ENCODE measurements around the gene RANBP10. TPM values are rescaled to one million over a fixed set of nuclear protein-coding genes. Genes with fewer than 3 reads are reported as not detected.

Gene RANBP10
- total and polyA plus RNA-seq, 2 experiments from 2014 or later: 9.0 to 13.6 TPM

DNA sequence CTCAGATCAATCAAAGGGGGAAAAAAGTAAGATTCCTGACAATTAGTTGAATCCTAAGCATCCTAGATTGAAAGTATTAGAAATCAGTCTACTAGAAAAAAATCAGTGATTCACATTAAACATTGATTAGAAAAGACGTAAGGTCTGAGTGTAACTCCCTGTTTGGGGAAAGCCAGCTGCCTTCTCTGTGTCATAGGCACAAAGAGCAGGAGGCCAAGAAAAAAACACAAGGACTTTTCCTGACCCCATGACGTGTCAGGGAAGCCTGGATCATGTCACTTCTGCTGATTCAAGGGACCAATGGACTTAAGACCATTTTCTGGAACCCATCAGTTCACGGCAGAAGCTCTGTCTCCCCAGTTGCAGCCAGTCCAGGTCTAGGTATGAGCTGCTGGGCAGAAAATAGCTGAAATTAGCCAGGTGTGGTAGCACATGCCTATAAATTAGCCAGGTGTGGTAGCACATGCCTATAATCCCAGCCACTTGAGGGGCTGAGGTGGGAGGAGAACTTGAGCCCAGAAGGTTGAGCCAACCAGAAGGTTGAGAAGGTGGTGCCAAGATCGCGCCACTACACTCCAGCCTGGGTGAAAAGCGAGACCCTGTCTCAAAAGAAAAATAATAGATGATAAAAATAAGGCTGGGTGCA lies 35.9 kb downstream of the RANBP10 start:
- no peak overlapping the region for H3K4me3 Mint-ChIP-seq
- H3K27ac Mint-ChIP-seq: no peak overlapping the region
- H2AFZ ChIP-seq: no peak overlapping the region
- no peaks in the 10 kb centered on the region for H3K27me3 ChIP-seq (ENCODE audit: insufficient read depth)
- TF ChIP-seq, protein P1, sequence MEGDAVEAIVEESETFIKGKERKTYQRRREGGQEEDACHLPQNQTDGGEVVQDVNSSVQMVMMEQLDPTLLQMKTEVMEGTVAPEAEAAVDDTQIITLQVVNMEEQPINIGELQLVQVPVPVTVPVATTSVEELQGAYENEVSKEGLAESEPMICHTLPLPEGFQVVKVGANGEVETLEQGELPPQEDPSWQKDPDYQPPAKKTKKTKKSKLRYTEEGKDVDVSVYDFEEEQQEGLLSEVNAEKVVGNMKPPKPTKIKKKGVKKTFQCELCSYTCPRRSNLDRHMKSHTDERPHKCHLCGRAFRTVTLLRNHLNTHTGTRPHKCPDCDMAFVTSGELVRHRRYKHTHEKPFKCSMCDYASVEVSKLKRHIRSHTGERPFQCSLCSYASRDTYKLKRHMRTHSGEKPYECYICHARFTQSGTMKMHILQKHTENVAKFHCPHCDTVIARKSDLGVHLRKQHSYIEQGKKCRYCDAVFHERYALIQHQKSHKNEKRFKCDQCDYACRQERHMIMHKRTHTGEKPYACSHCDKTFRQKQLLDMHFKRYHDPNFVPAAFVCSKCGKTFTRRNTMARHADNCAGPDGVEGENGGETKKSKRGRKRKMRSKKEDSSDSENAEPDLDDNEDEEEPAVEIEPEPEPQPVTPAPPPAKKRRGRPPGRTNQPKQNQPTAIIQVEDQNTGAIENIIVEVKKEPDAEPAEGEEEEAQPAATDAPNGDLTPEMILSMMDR (conservative IDR thresholded peaks at IDR 0.05; ENCODE audit: low read depth in 2 of 2): no peak
- no peak for TF ChIP-seq CREB1 (CRISPR knock-in tag; IDR thresholded peaks at IDR 0.05; ENCODE audit: low read depth)
- no peak for TF ChIP-seq JUNB (IDR thresholded peaks at IDR 0.05; ENCODE audit: unreplicated experiment)
- TF ChIP-seq POLR2AphosphoS5 (IDR thresholded peaks at IDR 0.05; ENCODE audit: low read depth): no peak
- TF ChIP-seq, protein P2, sequence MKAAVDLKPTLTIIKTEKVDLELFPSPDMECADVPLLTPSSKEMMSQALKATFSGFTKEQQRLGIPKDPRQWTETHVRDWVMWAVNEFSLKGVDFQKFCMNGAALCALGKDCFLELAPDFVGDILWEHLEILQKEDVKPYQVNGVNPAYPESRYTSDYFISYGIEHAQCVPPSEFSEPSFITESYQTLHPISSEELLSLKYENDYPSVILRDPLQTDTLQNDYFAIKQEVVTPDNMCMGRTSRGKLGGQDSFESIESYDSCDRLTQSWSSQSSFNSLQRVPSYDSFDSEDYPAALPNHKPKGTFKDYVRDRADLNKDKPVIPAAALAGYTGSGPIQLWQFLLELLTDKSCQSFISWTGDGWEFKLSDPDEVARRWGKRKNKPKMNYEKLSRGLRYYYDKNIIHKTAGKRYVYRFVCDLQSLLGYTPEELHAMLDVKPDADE (IDR thresholded peaks at IDR 0.05): no peak
- no peak for TF ChIP-seq NANOG (IDR thresholded peaks at IDR 0.05; ENCODE audit: borderline replicate concordance)
- TF ChIP-seq ZNF331 (CRISPR knock-in tag; IDR thresholded peaks at IDR 0.05; ENCODE audit: low read depth): no peak
- no peak for TF ChIP-seq ZNF114 (CRISPR knock-in tag; IDR thresholded peaks at IDR 0.05)
- no peak for TF ChIP-seq EZH2phosphoT487 (IDR thresholded peaks at IDR 0.05; ENCODE audit: unreplicated experiment)
- TF ChIP-seq STAT1 (IDR thresholded peaks at IDR 0.05; ENCODE audit: unreplicated experiment): no peak
- TF ChIP-seq EZH2 (IDR thresholded peaks at IDR 0.05; ENCODE audit: low read depth, unreplicated experiment): no peak
- TF ChIP-seq, protein P3, sequence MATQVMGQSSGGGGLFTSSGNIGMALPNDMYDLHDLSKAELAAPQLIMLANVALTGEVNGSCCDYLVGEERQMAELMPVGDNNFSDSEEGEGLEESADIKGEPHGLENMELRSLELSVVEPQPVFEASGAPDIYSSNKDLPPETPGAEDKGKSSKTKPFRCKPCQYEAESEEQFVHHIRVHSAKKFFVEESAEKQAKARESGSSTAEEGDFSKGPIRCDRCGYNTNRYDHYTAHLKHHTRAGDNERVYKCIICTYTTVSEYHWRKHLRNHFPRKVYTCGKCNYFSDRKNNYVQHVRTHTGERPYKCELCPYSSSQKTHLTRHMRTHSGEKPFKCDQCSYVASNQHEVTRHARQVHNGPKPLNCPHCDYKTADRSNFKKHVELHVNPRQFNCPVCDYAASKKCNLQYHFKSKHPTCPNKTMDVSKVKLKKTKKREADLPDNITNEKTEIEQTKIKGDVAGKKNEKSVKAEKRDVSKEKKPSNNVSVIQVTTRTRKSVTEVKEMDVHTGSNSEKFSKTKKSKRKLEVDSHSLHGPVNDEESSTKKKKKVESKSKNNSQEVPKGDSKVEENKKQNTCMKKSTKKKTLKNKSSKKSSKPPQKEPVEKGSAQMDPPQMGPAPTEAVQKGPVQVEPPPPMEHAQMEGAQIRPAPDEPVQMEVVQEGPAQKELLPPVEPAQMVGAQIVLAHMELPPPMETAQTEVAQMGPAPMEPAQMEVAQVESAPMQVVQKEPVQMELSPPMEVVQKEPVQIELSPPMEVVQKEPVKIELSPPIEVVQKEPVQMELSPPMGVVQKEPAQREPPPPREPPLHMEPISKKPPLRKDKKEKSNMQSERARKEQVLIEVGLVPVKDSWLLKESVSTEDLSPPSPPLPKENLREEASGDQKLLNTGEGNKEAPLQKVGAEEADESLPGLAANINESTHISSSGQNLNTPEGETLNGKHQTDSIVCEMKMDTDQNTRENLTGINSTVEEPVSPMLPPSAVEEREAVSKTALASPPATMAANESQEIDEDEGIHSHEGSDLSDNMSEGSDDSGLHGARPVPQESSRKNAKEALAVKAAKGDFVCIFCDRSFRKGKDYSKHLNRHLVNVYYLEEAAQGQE (IDR thresholded peaks at IDR 0.05; ENCODE audit: unreplicated experiment): no peak
- TF ChIP-seq, protein P4, sequence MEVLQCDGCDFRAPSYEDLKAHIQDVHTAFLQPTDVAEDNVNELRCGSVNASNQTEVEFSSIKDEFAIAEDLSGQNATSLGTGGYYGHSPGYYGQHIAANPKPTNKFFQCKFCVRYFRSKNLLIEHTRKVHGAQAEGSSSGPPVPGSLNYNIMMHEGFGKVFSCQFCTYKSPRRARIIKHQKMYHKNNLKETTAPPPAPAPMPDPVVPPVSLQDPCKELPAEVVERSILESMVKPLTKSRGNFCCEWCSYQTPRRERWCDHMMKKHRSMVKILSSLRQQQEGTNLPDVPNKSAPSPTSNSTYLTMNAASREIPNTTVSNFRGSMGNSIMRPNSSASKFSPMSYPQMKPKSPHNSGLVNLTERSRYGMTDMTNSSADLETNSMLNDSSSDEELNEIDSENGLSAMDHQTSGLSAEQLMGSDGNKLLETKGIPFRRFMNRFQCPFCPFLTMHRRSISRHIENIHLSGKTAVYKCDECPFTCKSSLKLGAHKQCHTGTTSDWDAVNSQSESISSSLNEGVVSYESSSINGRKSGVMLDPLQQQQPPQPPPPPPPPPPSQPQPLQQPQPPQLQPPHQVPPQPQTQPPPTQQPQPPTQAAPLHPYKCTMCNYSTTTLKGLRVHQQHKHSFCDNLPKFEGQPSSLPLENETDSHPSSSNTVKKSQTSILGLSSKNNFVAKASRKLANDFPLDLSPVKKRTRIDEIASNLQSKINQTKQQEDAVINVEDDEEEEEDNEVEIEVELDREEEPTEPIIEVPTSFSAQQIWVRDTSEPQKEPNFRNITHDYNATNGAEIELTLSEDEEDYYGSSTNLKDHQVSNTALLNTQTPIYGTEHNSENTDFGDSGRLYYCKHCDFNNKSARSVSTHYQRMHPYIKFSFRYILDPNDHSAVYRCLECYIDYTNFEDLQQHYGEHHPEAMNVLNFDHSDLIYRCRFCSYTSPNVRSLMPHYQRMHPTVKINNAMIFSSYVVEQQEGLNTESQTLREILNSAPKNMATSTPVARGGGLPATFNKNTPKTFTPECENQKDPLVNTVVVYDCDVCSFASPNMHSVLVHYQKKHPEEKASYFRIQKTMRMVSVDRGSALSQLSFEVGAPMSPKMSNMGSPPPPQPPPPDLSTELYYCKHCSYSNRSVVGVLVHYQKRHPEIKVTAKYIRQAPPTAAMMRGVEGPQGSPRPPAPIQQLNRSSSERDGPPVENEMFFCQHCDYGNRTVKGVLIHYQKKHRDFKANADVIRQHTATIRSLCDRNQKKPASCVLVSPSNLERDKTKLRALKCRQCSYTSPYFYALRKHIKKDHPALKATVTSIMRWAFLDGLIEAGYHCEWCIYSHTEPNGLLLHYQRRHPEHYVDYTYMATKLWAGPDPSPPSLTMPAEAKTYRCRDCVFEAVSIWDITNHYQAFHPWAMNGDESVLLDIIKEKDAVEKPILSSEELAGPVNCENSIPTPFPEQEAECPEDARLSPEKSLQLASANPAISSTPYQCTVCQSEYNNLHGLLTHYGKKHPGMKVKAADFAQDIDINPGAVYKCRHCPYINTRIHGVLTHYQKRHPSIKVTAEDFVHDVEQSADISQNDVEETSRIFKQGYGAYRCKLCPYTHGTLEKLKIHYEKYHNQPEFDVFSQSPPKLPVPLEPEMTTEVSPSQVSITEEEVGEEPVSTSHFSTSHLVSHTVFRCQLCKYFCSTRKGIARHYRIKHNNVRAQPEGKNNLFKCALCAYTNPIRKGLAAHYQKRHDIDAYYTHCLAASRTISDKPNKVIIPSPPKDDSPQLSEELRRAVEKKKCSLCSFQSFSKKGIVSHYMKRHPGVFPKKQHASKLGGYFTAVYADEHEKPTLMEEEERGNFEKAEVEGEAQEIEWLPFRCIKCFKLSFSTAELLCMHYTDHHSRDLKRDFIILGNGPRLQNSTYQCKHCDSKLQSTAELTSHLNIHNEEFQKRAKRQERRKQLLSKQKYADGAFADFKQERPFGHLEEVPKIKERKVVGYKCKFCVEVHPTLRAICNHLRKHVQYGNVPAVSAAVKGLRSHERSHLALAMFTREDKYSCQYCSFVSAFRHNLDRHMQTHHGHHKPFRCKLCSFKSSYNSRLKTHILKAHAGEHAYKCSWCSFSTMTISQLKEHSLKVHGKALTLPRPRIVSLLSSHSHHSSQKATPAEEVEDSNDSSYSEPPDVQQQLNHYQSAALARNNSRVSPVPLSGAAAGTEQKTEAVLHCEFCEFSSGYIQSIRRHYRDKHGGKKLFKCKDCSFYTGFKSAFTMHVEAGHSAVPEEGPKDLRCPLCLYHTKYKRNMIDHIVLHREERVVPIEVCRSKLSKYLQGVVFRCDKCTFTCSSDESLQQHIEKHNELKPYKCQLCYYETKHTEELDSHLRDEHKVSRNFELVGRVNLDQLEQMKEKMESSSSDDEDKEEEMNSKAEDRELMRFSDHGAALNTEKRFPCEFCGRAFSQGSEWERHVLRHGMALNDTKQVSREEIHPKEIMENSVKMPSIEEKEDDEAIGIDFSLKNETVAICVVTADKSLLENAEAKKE (CRISPR knock-in tag; IDR thresholded peaks at IDR 0.05): no peak
- H3K36me3 Mint-ChIP-seq (ENCODE audit: low read depth): peaks cover 8% of the 10 kb centered on the region
- H3K4me1 ChIP-seq (ENCODE audit: insufficient read depth): no peaks in the 10 kb centered on the region
- peaks cover 2% of the 10 kb centered on the region; the same call in 2 of the 3 replicates for H3K4me1 Mint-ChIP-seq
- no peaks in the 10 kb centered on the region for H3K9me2 ChIP-seq (ENCODE audit: insufficient read depth)
- peaks cover 5% of the 10 kb centered on the region for H4K20me1 ChIP-seq (replicated peaks; ENCODE audit: insufficient read depth)
- peaks cover 3% of the 10 kb centered on the region; the same call in 1 of the 3 replicates for H3K9me3 Mint-ChIP-seq
- H3F3A ChIP-seq (replicated peaks; ENCODE audit: low read depth): no peaks in the 10 kb centered on the region
- H3K36me3 ChIP-seq (ENCODE audit: insufficient read depth): 0 out of 2 replicates have a peak, but pooled peaks cover 4% of the 10 kb centered on the region
- peaks cover 5% of the 10 kb centered on the region for H3K27me3 Mint-ChIP-seq (ENCODE audit: insufficient read depth, low read depth, poor library complexity)
- no peak for DNase-seq (ENCODE audit: low spot score)
- H3K27ac ChIP-seq (ENCODE audit: low read depth): no peak overlapping the region
- no peak for ATAC-seq
- no peak overlapping the region for H3K4me2 ChIP-seq
- no peaks in the 10 kb centered on the region for H3K79me2 ChIP-seq (replicated peaks; ENCODE audit: insufficient read depth)
- no peak overlapping the region for H3K4me3 ChIP-seq
